ENCODE results near the gene MAP2K1. TPM values are rescaled to one million over a fixed set of nuclear protein-coding genes. Genes with fewer than 3 reads are reported as not detected.
"Not testable (repeated sequence)": the region's sequence is repeated elsewhere in the genome, so short reads cannot be mapped to it uniquely, and the experiment has no call there.

Gene MAP2K1
- total RNA-seq, 1 donor from 2014 or later, result 57.7 TPM

DNA sequence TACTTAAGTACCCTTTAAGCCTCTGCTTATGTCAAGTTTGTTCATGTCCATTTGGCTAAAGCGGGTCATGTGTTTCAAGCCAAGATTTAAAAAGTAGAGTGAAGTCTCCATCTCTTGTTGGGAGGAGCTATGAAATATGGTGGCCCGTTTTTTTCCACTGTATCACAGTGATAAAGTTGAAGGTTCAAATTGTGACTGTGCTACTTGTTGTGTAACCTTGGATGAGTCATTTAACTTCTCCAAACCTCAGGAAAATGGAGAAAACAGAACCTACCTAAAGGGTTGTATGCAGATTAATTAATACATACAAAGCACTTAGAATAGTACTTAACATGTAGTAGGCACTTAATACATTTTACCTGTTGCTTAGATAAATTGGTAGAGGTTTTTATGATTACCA lies 67.4 kb downstream of the MAP2K1 start:
- H3K27me3 ChIP-seq (ENCODE audit: control insufficient read depth, insufficient read depth, low read length), result no peaks in the 10 kb centered on the region
- peaks cover 1% of the 10 kb centered on the region for H3K36me3 ChIP-seq (ENCODE audit: control insufficient read depth, insufficient read depth, low read length)
- peak; percentile 50 for DNase-seq (ENCODE audit: low read depth)
- no peak overlapping the region for H3K4me3 ChIP-seq (ENCODE audit: low read depth, low read length)
- FAIRE-seq, result no peak
- no peak for TF ChIP-seq CTCF (IDR thresholded peaks at IDR 0.05; ENCODE audit: insufficient read depth, low read length, severe bottlenecking)

GRCh38 chr15:66456211-66456610 lies 69.5 kb downstream of the MAP2K1 start:
- FAIRE-seq, result no peak
- Histone ChIP-seq H3K36me3 (ENCODE audit: control insufficient read depth, insufficient read depth, low read length) (peaks cover 1% of the 10 kb centered on the region), H3K27me3 (ENCODE audit: control insufficient read depth, insufficient read depth, low read length) (no peaks in the 10 kb centered on the region), H3K4me3 (ENCODE audit: low read depth, low read length) (no peak overlapping the region)
- no peak for TF ChIP-seq CTCF (IDR thresholded peaks at IDR 0.05; ENCODE audit: insufficient read depth, low read length, severe bottlenecking)
- DNase-seq (ENCODE audit: low read depth), result peak; percentile 26

GRCh38 chr15:66459818-66460615 lies 73.3 kb downstream of the MAP2K1 start:
- Histone ChIP-seq H3K27me3 (ENCODE audit: control insufficient read depth, insufficient read depth, low read length) (no peaks in the 10 kb centered on the region), H3K36me3 (ENCODE audit: control insufficient read depth, insufficient read depth, low read length) (peaks cover under 1% of the 10 kb centered on the region), H3K4me3 (ENCODE audit: low read depth, low read length) (no peak overlapping the region)
- FAIRE-seq (peak; percentile 43), DNase-seq (ENCODE audit: low read depth) (peak; percentile 95)
- no peak for TF ChIP-seq CTCF (IDR thresholded peaks at IDR 0.05; ENCODE audit: insufficient read depth, low read length, severe bottlenecking)

GRCh38 chr15:66461294-66461693 lies 74.6 kb downstream of the MAP2K1 start:
- FAIRE-seq; H3K4me3 ChIP-seq (ENCODE audit: low read depth, low read length); H3K36me3 ChIP-seq (ENCODE audit: control insufficient read depth, insufficient read depth, low read length); H3K27me3 ChIP-seq (ENCODE audit: control insufficient read depth, insufficient read depth, low read length): not testable (repeated sequence)
- peak; percentile 36 for DNase-seq (ENCODE audit: low read depth)

DNA sequence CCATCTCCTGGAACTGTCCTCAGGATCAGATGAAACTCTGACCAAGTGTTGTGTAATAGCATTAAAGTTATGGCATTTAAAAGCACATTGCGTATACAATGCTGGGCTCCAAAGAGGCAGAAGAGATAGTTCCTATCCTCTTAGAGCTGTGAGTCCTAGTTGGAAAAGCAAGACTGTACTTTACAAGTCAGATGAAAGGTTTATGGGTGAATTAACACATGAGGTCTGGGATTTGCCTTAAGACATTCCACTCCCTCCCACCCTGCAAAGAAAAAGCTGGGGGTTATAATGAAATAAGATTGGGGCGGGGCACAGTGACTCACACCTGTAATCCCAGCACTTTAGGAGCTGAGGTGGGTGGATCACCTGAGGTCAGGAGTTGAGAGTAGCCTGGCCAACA lies 75.2 kb downstream of the MAP2K1 start:
- Histone ChIP-seq H3K36me3 (ENCODE audit: control insufficient read depth, insufficient read depth, low read length) (peaks cover 2% of the 10 kb centered on the region), H3K4me3 (ENCODE audit: low read depth, low read length) (no peak overlapping the region), H3K27me3 (ENCODE audit: control insufficient read depth, insufficient read depth, low read length) (no peaks in the 10 kb centered on the region)
- no peak for TF ChIP-seq CTCF (IDR thresholded peaks at IDR 0.05; ENCODE audit: insufficient read depth, low read length, severe bottlenecking)
- FAIRE-seq (no peak), DNase-seq (ENCODE audit: low read depth) (peak; percentile 75)

- Histone ChIP-seq H3K27me3 (ENCODE audit: control insufficient read depth, insufficient read depth, low read length) (no peaks in the 10 kb centered on the region), H3K36me3 (ENCODE audit: control insufficient read depth, insufficient read depth, low read length) (peaks cover 2% of the 10 kb centered on the region), H3K4me3 (ENCODE audit: low read depth, low read length) (no peak overlapping the region)
- no peak for TF ChIP-seq CTCF (IDR thresholded peaks at IDR 0.05; ENCODE audit: insufficient read depth, low read length, severe bottlenecking)
- FAIRE-seq, result no peak
- no peak for DNase-seq (ENCODE audit: low read depth)
These were observed 75.9 kb downstream of the MAP2K1 start for GRCh38 chr15:66462627-66463026.

GRCh38 chr15:66465294-66465693 lies 78.6 kb downstream of the MAP2K1 start:
- not testable (repeated sequence) for FAIRE-seq; H3K4me3 ChIP-seq (ENCODE audit: low read depth, low read length); H3K36me3 ChIP-seq (ENCODE audit: control insufficient read depth, insufficient read depth, low read length); H3K27me3 ChIP-seq (ENCODE audit: control insufficient read depth, insufficient read depth, low read length); DNase-seq (ENCODE audit: low read depth)

- H3K27me3 ChIP-seq (ENCODE audit: control insufficient read depth, insufficient read depth, low read length); DNase-seq (ENCODE audit: low read depth); FAIRE-seq; H3K4me3 ChIP-seq (ENCODE audit: low read depth, low read length); H3K36me3 ChIP-seq (ENCODE audit: control insufficient read depth, insufficient read depth, low read length): not testable (repeated sequence)
These were observed 80.7 kb downstream of the MAP2K1 start for GRCh38 chr15:66467162-66468040.

DNA sequence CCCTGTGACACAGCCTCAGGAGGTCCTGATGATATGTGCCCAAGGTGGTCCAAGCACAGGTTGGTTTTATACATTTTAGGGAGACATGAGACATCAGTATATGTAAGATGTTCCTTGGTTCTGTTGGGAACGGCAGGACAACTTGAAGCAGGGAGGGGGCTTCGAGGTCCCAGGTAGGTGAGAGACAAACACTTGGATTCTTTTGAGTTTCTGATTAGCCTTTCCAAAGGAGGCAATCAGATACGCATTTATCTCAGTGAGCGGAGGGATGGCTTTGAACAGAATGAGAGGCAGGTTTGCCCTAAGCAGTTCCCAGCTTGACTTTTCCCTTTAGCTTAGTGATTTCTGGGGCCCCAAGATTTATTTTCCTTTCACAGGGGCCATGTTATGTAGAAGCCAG lies 84.1 kb downstream of the MAP2K1 start:
- not testable (repeated sequence) for FAIRE-seq; H3K4me3 ChIP-seq (ENCODE audit: low read depth, low read length); DNase-seq (ENCODE audit: low read depth); H3K36me3 ChIP-seq (ENCODE audit: control insufficient read depth, insufficient read depth, low read length); H3K27me3 ChIP-seq (ENCODE audit: control insufficient read depth, insufficient read depth, low read length)
